ENCODE data around the gene LMO3. TPM values are rescaled to one million over a fixed set of nuclear protein-coding genes. Genes with fewer than 3 reads are reported as not detected.

Gene LMO3
- total and polyA plus RNA-seq, 2 donors = 12.7 to 61.9 TPM

GRCh38 chr12:16611146-16611545, 5.2 kb upstream of the LMO3 start:
- H3K36me3 ChIP-seq (ENCODE audit: control insufficient read depth in 2 of 2, insufficient read depth in 2 of 2, low read length in 1 of 2) = no peaks in the 10 kb centered on the region
- H3K9me3 ChIP-seq (ENCODE audit: control insufficient read depth in 2 of 2, insufficient read depth in 1 of 2, low read length in 1 of 2) = no peaks in the 10 kb centered on the region
- no peaks in the 10 kb centered on the region for H3K4me1 ChIP-seq (ENCODE audit: control insufficient read depth in 2 of 2, insufficient read depth in 2 of 2, low read length in 2 of 2)
- peak overlapping the region in 1 of 2 donors; percentile 49 for H3K27ac ChIP-seq (ENCODE audit: low read depth in 1 of 2, low read length in 1 of 2)
- peaks cover 7 to 23% of the 10 kb centered on the region in 2 donors for H3K27me3 ChIP-seq (ENCODE audit: control insufficient read depth in 2 of 2, insufficient read depth in 1 of 2, low read length in 1 of 2)
- H3K4me3 ChIP-seq (ENCODE audit: low read length in 2 of 2) = no peak overlapping the region
- DNase-seq (ENCODE audit: low read depth in 6 of 9, low spot score in 9 of 9) = no peak
- 48% methylated on average over 2 of the region's 2 CpGs for WGBS

DNA sequence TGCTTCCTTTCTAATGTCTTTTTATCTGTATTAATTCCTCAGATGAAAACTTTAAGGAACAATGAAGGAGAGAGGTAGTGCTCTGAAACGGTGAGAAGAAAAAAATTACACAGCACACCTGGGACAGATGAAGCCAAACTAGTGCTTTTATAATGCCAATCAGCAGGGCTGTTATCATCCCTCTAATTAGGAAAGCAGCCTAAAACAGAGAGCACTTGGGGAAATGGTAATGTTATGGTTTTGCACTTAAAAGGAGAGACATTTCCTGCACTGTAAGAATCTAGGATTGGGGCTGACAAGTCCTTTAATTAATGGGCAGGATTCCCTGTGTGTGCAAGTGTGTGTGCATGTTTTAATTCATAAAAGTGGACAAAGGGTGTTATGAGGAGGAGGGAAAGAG, 4.8 kb upstream of the LMO3 start:
- Histone ChIP-seq H3K9me3 (ENCODE audit: control insufficient read depth in 2 of 2, insufficient read depth in 1 of 2, low read length in 1 of 2) (no peaks in the 10 kb centered on the region), H3K36me3 (ENCODE audit: control insufficient read depth in 2 of 2, insufficient read depth in 2 of 2, low read length in 1 of 2) (no peaks in the 10 kb centered on the region), H3K27ac (ENCODE audit: low read depth in 1 of 2, low read length in 1 of 2) (peak overlapping the region in 1 of 2 donors; percentile 42), H3K4me3 (ENCODE audit: low read length in 2 of 2) (no peak overlapping the region), H3K4me1 (ENCODE audit: control insufficient read depth in 2 of 2, insufficient read depth in 2 of 2, low read length in 2 of 2) (no peaks in the 10 kb centered on the region), H3K27me3 (ENCODE audit: control insufficient read depth in 2 of 2, insufficient read depth in 1 of 2, low read length in 1 of 2) (peaks cover 7 to 27% of the 10 kb centered on the region in 2 donors)
- no peak for DNase-seq (ENCODE audit: low read depth in 6 of 9, low spot score in 9 of 9)
- 5% methylated on average over 1 of the region's 1 CpG for WGBS

DNA sequence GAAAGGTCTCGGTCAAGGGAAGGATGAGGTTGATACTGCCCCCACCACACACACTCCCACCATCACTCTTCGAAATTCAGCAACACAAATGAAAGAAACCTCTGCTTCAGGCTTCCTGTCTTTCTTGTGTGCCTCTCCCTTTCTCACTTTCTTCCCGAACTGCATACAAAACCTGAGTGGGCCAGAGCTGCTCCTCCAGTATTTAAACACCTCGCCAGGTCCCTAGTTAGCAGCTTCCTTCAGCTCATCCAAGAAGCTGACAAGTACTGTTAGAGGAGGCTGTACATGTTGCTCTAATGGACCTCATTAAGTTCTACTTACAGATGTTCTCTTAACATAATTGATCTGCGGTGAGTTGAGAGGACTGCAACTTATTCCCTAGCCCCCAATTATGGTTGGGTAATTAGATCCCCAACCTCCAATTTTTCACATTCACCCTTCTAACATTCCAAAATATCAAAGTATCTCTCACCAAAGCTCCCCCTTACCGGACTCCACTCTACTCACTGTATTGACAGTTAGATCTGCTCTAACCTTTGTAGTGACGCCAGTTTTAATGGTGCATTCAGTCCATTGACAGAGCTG, 4.1 kb upstream of the LMO3 start:
- Histone ChIP-seq H3K9me3 (ENCODE audit: control insufficient read depth in 2 of 2, insufficient read depth in 1 of 2, low read length in 1 of 2) (no peaks in the 10 kb centered on the region), H3K4me3 (ENCODE audit: low read length in 2 of 2) (no peak overlapping the region), H3K27ac (ENCODE audit: low read depth in 1 of 2, low read length in 1 of 2) (peak overlapping the region; percentile 27 to 42), H3K36me3 (ENCODE audit: control insufficient read depth in 2 of 2, insufficient read depth in 2 of 2, low read length in 1 of 2) (no peaks in the 10 kb centered on the region), H3K4me1 (ENCODE audit: control insufficient read depth in 2 of 2, insufficient read depth in 2 of 2, low read length in 2 of 2) (no peaks in the 10 kb centered on the region), H3K27me3 (ENCODE audit: control insufficient read depth in 2 of 2, insufficient read depth in 1 of 2, low read length in 1 of 2) (peaks cover 8 to 33% of the 10 kb centered on the region in 2 donors)
- WGBS = 16% methylated on average over 7 of the region's 7 CpGs
- no peak for DNase-seq (ENCODE audit: low read depth in 6 of 9, low spot score in 9 of 9)

DNA sequence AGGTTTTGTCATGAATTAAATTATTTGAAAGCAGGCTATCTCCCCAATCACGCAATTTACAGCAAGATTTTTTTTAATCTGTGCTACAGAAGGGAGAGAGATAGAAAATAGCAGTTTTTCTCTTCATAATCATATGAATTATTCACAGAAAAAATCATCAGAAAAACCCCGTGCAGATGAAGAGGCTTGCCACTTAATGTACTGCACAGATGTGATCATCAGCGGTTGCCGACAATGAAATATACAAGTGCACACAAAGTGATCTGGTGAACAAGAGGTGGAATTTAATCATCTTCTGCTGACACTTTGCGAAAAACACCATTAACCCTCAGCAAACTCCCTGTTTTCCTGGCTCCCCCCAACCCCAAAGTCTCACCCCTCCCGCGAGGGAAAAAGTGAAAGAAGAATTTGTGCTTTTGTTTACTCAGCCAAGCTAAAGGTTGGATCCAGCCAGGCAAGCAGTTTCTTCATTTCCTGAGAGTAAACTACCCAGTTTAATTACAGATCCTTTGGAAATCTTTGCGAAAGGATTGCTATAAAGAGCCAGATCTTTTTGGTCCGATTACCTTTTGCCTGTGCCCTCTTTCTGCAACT, 3.1 kb upstream of the LMO3 start:
- WGBS = 13% methylated on average over 9 of the region's 9 CpGs
- DNase-seq (ENCODE audit: low read depth in 6 of 9, low spot score in 9 of 9) = no peak
- peak overlapping the region; percentile 9 to 36 for H3K27ac ChIP-seq (ENCODE audit: low read depth in 1 of 2, low read length in 1 of 2)
- no peaks in the 10 kb centered on the region for H3K4me1 ChIP-seq (ENCODE audit: control insufficient read depth in 2 of 2, insufficient read depth in 2 of 2, low read length in 2 of 2)
- H3K36me3 ChIP-seq (ENCODE audit: control insufficient read depth in 2 of 2, insufficient read depth in 2 of 2, low read length in 1 of 2) = no peaks in the 10 kb centered on the region
- no peaks in the 10 kb centered on the region for H3K9me3 ChIP-seq (ENCODE audit: control insufficient read depth in 2 of 2, insufficient read depth in 1 of 2, low read length in 1 of 2)
- H3K27me3 ChIP-seq (ENCODE audit: control insufficient read depth in 2 of 2, insufficient read depth in 1 of 2, low read length in 1 of 2) = peaks cover 14 to 44% of the 10 kb centered on the region in 2 donors
- peak overlapping the region; percentile 6 to 16 for H3K4me3 ChIP-seq (ENCODE audit: low read length in 2 of 2)

GRCh38 chr12:16607906-16608775, 2.2 kb upstream of the LMO3 start:
- H3K9me3 ChIP-seq (ENCODE audit: control insufficient read depth in 2 of 2, insufficient read depth in 1 of 2, low read length in 1 of 2) = no peaks in the 10 kb centered on the region
- H3K4me1 ChIP-seq (ENCODE audit: control insufficient read depth in 2 of 2, insufficient read depth in 2 of 2, low read length in 2 of 2) = no peaks in the 10 kb centered on the region
- H3K27me3 ChIP-seq (ENCODE audit: control insufficient read depth in 2 of 2, insufficient read depth in 1 of 2, low read length in 1 of 2) = peaks cover 14 to 47% of the 10 kb centered on the region in 2 donors
- no peak overlapping the region for H3K4me3 ChIP-seq (ENCODE audit: low read length in 2 of 2)
- no peaks in the 10 kb centered on the region for H3K36me3 ChIP-seq (ENCODE audit: control insufficient read depth in 2 of 2, insufficient read depth in 2 of 2, low read length in 1 of 2)
- 30% methylated on average over 11 of the region's 11 CpGs for WGBS
- peak overlapping the region; percentile 36 to 47 for H3K27ac ChIP-seq (ENCODE audit: low read depth in 1 of 2, low read length in 1 of 2)
- DNase-seq (ENCODE audit: low read depth in 6 of 9, low spot score in 9 of 9) = no peak

GRCh38 chr12:16606991-16607390, 1.0 kb upstream of the LMO3 start:
- Histone ChIP-seq H3K27me3 (ENCODE audit: control insufficient read depth in 2 of 2, insufficient read depth in 1 of 2, low read length in 1 of 2) (peaks cover 14 to 47% of the 10 kb centered on the region in 2 donors), H3K27ac (ENCODE audit: low read depth in 1 of 2, low read length in 1 of 2) (peak overlapping the region; percentile 39 to 46)
- WGBS = 28% methylated on average over 6 of the region's 6 CpGs

DNA sequence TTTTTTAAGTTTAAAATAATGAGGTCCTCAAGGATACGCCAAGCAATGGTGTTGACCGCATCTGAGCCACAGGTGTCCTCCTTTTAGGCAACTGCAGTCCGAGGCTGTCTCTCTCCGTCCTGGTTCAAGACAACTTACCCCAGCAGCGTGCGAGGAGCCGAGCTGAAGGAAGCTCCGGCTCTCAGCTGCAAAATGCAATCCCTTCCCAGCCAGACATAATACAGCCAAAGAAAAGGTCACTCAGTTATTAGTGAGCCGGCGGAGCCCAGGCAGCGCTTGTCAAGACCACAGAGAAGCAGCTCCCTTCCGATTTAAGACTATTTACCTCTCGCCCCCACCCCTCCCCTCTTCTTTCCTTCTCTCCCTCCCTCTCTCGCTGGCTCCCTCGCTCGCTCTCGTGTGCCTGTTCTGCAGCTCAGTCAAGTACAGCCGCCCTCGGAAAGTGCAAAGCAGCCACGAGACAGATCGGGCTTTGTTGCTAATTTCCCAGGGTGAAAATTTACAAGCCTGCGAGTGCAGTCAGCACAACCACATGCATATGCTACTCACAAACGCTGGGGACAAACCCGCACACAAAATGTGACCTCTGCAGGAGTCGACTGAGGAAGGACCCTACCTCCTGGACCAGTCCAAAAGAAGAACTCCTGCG, 363 bp upstream of the LMO3 start:
- peak overlapping the region; percentile 30 to 32 for H3K4me3 ChIP-seq (ENCODE audit: low read length in 2 of 2)
- peaks cover 14 to 47% of the 10 kb centered on the region in 2 donors for H3K27me3 ChIP-seq (ENCODE audit: control insufficient read depth in 2 of 2, insufficient read depth in 1 of 2, low read length in 1 of 2)
- no peaks in the 10 kb centered on the region for H3K4me1 ChIP-seq (ENCODE audit: control insufficient read depth in 2 of 2, insufficient read depth in 2 of 2, low read length in 2 of 2)
- H3K36me3 ChIP-seq (ENCODE audit: control insufficient read depth in 2 of 2, insufficient read depth in 2 of 2, low read length in 1 of 2) = no peaks in the 10 kb centered on the region
- H3K27ac ChIP-seq (ENCODE audit: low read depth in 1 of 2, low read length in 1 of 2) = peak overlapping the region; percentile 38 to 58
- no peak for DNase-seq (ENCODE audit: low read depth in 6 of 9, low spot score in 9 of 9)
- 2% methylated on average over 26 of the region's 26 CpGs for WGBS
- H3K9me3 ChIP-seq (ENCODE audit: control insufficient read depth in 2 of 2, insufficient read depth in 1 of 2, low read length in 1 of 2) = no peaks in the 10 kb centered on the region

More at GRCh38 chr12:16606991-16607390, 1.0 kb upstream of the LMO3 start:
- no peaks in the 10 kb centered on the region for H3K36me3 ChIP-seq (ENCODE audit: control insufficient read depth in 2 of 2, insufficient read depth in 2 of 2, low read length in 1 of 2)
- H3K9me3 ChIP-seq (ENCODE audit: control insufficient read depth in 2 of 2, insufficient read depth in 1 of 2, low read length in 1 of 2) = no peaks in the 10 kb centered on the region
- DNase-seq (ENCODE audit: low read depth in 6 of 9, low spot score in 9 of 9) = no peak
- H3K4me1 ChIP-seq (ENCODE audit: control insufficient read depth in 2 of 2, insufficient read depth in 2 of 2, low read length in 2 of 2) = no peaks in the 10 kb centered on the region
- peak overlapping the region; percentile 30 to 32 for H3K4me3 ChIP-seq (ENCODE audit: low read length in 2 of 2)

DNA sequence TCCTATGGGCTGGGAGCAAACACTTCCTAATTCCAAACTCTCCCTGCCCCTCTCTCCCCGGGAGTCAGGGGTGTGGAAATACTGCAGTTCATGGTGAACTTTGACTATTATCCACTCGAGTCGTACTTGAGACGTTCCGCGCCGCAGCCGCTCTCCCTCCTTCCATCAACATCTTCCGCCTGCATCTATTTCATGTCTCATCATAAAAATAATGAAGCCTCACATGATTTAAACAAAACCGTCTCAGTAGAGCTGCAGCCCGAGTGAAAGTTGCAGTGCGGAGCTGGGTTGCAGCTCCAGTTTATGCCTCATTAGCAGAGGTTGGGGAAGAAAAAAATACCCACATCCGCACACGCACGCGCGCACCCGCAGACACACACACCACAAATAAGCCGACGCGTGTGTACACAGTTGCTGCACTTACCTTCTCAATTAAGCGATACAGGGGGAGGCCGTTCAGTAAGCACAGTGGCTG, 283 bp downstream of the LMO3 start:
- H3K27me3 ChIP-seq (ENCODE audit: control insufficient read depth in 2 of 2, insufficient read depth in 1 of 2, low read length in 1 of 2) = peaks cover 14 to 47% of the 10 kb centered on the region in 2 donors
- no peaks in the 10 kb centered on the region for H3K4me1 ChIP-seq (ENCODE audit: control insufficient read depth in 2 of 2, insufficient read depth in 2 of 2, low read length in 2 of 2)
- 4% methylated on average over 23 of the region's 23 CpGs for WGBS
- H3K36me3 ChIP-seq (ENCODE audit: control insufficient read depth in 2 of 2, insufficient read depth in 2 of 2, low read length in 1 of 2) = no peaks in the 10 kb centered on the region
- peak overlapping the region; percentile 10 to 58 for H3K27ac ChIP-seq (ENCODE audit: low read depth in 1 of 2, low read length in 1 of 2)
- H3K4me3 ChIP-seq (ENCODE audit: low read length in 2 of 2) = peak overlapping the region; percentile 30 to 32
- no peaks in the 10 kb centered on the region for H3K9me3 ChIP-seq (ENCODE audit: control insufficient read depth in 2 of 2, insufficient read depth in 1 of 2, low read length in 1 of 2)
- no peak for DNase-seq (ENCODE audit: low read depth in 6 of 9, low spot score in 9 of 9)

All from thymus (tissue), 11 donors.